Measurements from ENCODE around the gene RPL41. TPM values are rescaled to one million over a fixed set of nuclear protein-coding genes. Genes with fewer than 3 reads are reported as not detected.
"Not testable (repeated sequence)": the region's sequence is repeated elsewhere in the genome, so short reads cannot be mapped to it uniquely, and the experiment has no call there.

The RPL41 gene
- total RNA-seq: 1,000 to 10,000 TPM in 1 of 2 donors, 100 to 1,000 TPM in 1; 923 to 1,490 TPM

- peaks cover 26% of the 10 kb centered on the region for H3K36me3 ChIP-seq
- no peaks in the 10 kb centered on the region for H3K27me3 ChIP-seq (replicated peaks; ENCODE audit: insufficient read depth)
- H3K4me3 ChIP-seq: peak within 1 kb of the TSS; percentile 97
- H3K9me3 ChIP-seq: no peaks in the 10 kb centered on the region
- H3K27ac ChIP-seq: peak within 1 kb of the TSS; percentile 97 to 99
- no peak for TF ChIP-seq CTCF (IDR thresholded peaks at IDR 0.05)
- DNase-seq (ENCODE audit: low spot score) (peak; percentile 70), ATAC-seq (ENCODE audit: insufficient number of reproducible peaks, low FRiP score, low read depth) (peak; percentile 75)
- peaks cover 7 to 27% of the 10 kb centered on the region in 2 donors for H3K4me1 ChIP-seq (ENCODE audit: control insufficient read depth in 1 of 2, low read depth in 2 of 2)
Observed at GRCh38 chr12:56116267-56117081, at the start of gene RPL41. TSS of gene RPL41 (plus strand) at chr12:56116633.

- TF ChIP-seq CTCF (IDR thresholded peaks at IDR 0.05): no peak
- Histone ChIP-seq H3K9me3 (no peaks in the 10 kb centered on the region), H3K4me3 (no peak overlapping the region), H3K27ac (no peak overlapping the region), H3K4me1 (ENCODE audit: control insufficient read depth in 1 of 2, low read depth in 2 of 2) (no peaks in the 10 kb centered on the region), H3K27me3 (replicated peaks; ENCODE audit: insufficient read depth) (no peaks in the 10 kb centered on the region), H3K36me3 (no peaks in the 10 kb centered on the region)
- ATAC-seq (ENCODE audit: insufficient number of reproducible peaks, low FRiP score, low read depth): no peak
- no peak for DNase-seq (ENCODE audit: low spot score)
Observed at GRCh38 chr12:56071648-56072047, 44.8 kb upstream of the RPL41 start.

- DNase-seq (ENCODE audit: low spot score): no peak
Observed at GRCh38 chr12:56074396-56074795, 42.0 kb upstream of the RPL41 start.

GRCh38 chr12:56077966-56078365, 38.5 kb upstream of the RPL41 start:
- not testable (repeated sequence) for H3K4me3 ChIP-seq; H3K9me3 ChIP-seq; DNase-seq (ENCODE audit: low spot score); ATAC-seq (ENCODE audit: insufficient number of reproducible peaks, low FRiP score, low read depth); H3K36me3 ChIP-seq; H3K27ac ChIP-seq; H3K27me3 ChIP-seq (replicated peaks; ENCODE audit: insufficient read depth)
- H3K4me1 ChIP-seq (ENCODE audit: control insufficient read depth in 1 of 2, low read depth in 2 of 2): peaks cover 5 to 21% of the 10 kb centered on the region in 2 donors

More at GRCh38 chr12:56074396-56074795, 42.0 kb upstream of the RPL41 start:
- TF ChIP-seq CTCF (IDR thresholded peaks at IDR 0.05): no peak
- H3K4me1 ChIP-seq (ENCODE audit: control insufficient read depth in 1 of 2, low read depth in 2 of 2): peaks cover 0 to 9% of the 10 kb centered on the region in 2 donors
- no peaks in the 10 kb centered on the region for H3K9me3 ChIP-seq
- H3K4me3 ChIP-seq: no peak overlapping the region
- no peak for ATAC-seq (ENCODE audit: insufficient number of reproducible peaks, low FRiP score, low read depth)
- H3K36me3 ChIP-seq: no peaks in the 10 kb centered on the region
- H3K27me3 ChIP-seq (replicated peaks; ENCODE audit: insufficient read depth): no peaks in the 10 kb centered on the region
- H3K27ac ChIP-seq: no peak overlapping the region

DNA sequence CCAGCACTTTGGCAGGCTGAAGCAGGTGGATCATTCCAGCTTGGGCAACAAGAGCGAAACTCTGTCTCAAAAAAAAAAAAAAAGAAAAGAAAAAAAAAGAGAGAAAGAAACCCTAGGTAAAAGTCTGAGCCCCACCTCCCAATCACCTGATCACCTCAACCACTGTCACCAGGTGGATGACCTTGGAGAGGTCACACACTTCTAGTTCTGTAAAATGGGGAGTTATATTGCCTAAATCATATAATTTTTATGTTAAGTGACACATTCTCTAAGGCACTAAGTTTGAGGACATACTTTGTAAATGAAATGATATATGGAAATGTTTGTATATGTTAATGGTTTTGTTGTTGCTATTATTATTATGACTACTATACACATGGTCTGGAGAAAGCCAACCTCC, 38.0 kb upstream of the RPL41 start:
- Histone ChIP-seq H3K27ac (peak overlapping the region in 1 of 2 donors; percentile 71), H3K9me3 (no peaks in the 10 kb centered on the region), H3K4me1 (ENCODE audit: control insufficient read depth in 1 of 2, low read depth in 2 of 2) (peaks cover 5 to 21% of the 10 kb centered on the region in 2 donors), H3K36me3 (no peaks in the 10 kb centered on the region), H3K4me3 (peak overlapping the region; percentile 79), H3K27me3 (replicated peaks; ENCODE audit: insufficient read depth) (no peaks in the 10 kb centered on the region)
- ATAC-seq (ENCODE audit: insufficient number of reproducible peaks, low FRiP score, low read depth): no peak
- no peak for TF ChIP-seq CTCF (IDR thresholded peaks at IDR 0.05)
- DNase-seq (ENCODE audit: low spot score): no peak
